Upper lobe of left lung (tissue), 4 donors: Measurements from ENCODE around the gene HOXA2.

Experiments
- CTCF ChIP-seq, 6 experiments: fragments of 450-650 bp in 4 of 6; fragments of 200-600 bp in 2 of 6; sonication (generic) in 2 of 6; IDR thresholded peaks; one replicate each; pipeline ENCODE4 v1.5.1; 2016 to 2019; ENCODE audit warnings: antibody characterized with exemption in 6 of 6
- POLR2A ChIP-seq, 4 donors: fragments of 450-650 bp; IDR thresholded peaks; one replicate each; pipeline ENCODE4 v1.5.1; 2016 to 2017; ENCODE audit warnings: antibody characterized with exemption in 4 of 4, mild to moderate bottlenecking in 2 of 4
- POLR2AphosphoS5 ChIP-seq, 2 donors: sonication (generic); formaldehyde crosslinking; IDR thresholded peaks; one replicate each; pipeline ENCODE4 v1.5.1; 2017; ENCODE audit warnings: antibody characterized with exemption in 2 of 2

- no peak for TF ChIP-seq POLR2A (IDR thresholded peaks at IDR 0.05)
- TF ChIP-seq CTCF (IDR thresholded peaks at IDR 0.05), result no peak
- no peak for TF ChIP-seq POLR2AphosphoS5 (IDR thresholded peaks at IDR 0.05)
Measured at GRCh38 chr7:27149842-27150567, 47.5 kb upstream of the HOXA2 start.
